GM12892 (cell line): ENCODE data around the gene GPR35.
"Not testable (repeated sequence)": the region's sequence is repeated elsewhere in the genome, so short reads cannot be mapped to it uniquely, and the experiment has no call there.

ENCODE experiments used
- DNase-seq: peaks from one replicate; pipeline ENCODE4 v3.0.0; 2011; ENCODE audit not compliant: insufficient read length
- FAIRE-seq: peaks from 2 replicates; lab custom pipeline; 2011; peaks lifted over from hg19 to GRCh38; lab: Jason Lieb, UNC
- POLR2A ChIP-seq: IDR thresholded peaks from 2 replicates; pipeline ENCODE4 v1.6.1; 2011; ENCODE audit warnings: low read depth, low read length, control low read depth
- POLR2AphosphoS5 ChIP-seq: IDR thresholded peaks from 2 replicates; pipeline ENCODE4 v1.6.1; 2011; ENCODE audit warnings: low read depth, low read length, control low read depth
- TAF1 ChIP-seq: IDR thresholded peaks from 2 replicates; pipeline ENCODE4 v1.6.1; 2011; ENCODE audit warnings: low read depth, mild to moderate bottlenecking, control low read depth, low read length, borderline replicate concordance

Gene GPR35

GRCh38 chr2:240664622-240665021 is 39.3 kb downstream of the GPR35 start:
- FAIRE-seq (no peak), DNase-seq (no peak)
- TF ChIP-seq POLR2AphosphoS5 (no peak), POLR2A (no peak), TAF1 (no peak)

- TF ChIP-seq POLR2A (no peak), TAF1 (no peak), POLR2AphosphoS5 (no peak)
- FAIRE-seq: no peak
- no peak for DNase-seq
Measured at GRCh38 chr2:240670402-240670801, 45.1 kb downstream of the GPR35 start.

DNA sequence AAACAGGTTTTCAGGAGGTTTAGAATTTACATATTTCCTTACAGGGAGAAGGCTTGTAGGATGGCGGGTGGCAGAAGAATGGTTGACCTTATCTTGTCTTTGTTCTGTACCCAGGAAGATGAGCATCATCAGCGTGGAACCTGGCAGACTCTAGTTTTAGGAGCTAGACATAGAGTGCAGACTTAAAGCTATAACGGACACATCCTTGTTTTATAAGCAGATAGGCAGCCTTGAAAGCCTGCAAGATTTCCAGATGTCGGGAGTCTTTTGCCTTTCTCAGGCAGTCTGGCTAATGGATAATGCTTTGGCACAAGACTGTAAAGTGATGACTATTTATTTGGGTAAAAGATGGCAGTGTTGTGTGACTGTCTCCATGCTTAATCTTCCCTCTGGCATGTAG is 45.7 kb downstream of the GPR35 start:
- DNase-seq (no peak), FAIRE-seq (no peak)
- no peak for TF ChIP-seq POLR2AphosphoS5
- TF ChIP-seq POLR2A: no peak
- no peak for TF ChIP-seq TAF1

GRCh38 chr2:240672076-240672700 is 46.9 kb downstream of the GPR35 start:
- TF ChIP-seq POLR2A (no peak), TAF1 (no peak), POLR2AphosphoS5 (no peak)
- DNase-seq: no peak
- no peak for FAIRE-seq

DNA sequence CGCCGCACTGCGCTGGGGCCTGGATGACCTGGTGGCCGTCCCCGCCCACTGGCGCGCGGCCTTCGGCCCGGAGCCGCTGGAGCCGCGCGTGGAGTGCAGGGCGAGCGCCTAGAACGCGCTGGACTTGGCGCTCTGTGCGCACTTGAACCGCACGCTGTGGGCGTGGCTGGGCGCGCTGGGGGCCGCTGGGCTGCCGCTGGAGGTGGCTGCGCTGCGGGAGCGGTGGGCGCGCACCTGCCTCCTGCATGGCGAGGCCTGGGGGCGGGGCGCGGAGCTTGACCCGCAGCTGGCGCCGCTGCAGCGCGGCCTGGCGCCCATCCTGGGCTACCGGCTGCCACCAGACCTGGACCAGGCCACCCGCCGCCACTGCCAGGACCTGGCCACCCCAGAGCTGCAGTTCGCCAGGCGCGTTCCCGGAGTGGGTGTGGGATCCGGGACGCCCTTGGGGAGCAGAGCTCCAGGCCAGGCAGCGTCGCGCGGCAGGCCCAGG is 47.5 kb downstream of the GPR35 start:
- FAIRE-seq: no peak
- DNase-seq: no peak
- TF ChIP-seq POLR2AphosphoS5: no peak
- TF ChIP-seq TAF1: no peak
- TF ChIP-seq POLR2A: no peak

DNA sequence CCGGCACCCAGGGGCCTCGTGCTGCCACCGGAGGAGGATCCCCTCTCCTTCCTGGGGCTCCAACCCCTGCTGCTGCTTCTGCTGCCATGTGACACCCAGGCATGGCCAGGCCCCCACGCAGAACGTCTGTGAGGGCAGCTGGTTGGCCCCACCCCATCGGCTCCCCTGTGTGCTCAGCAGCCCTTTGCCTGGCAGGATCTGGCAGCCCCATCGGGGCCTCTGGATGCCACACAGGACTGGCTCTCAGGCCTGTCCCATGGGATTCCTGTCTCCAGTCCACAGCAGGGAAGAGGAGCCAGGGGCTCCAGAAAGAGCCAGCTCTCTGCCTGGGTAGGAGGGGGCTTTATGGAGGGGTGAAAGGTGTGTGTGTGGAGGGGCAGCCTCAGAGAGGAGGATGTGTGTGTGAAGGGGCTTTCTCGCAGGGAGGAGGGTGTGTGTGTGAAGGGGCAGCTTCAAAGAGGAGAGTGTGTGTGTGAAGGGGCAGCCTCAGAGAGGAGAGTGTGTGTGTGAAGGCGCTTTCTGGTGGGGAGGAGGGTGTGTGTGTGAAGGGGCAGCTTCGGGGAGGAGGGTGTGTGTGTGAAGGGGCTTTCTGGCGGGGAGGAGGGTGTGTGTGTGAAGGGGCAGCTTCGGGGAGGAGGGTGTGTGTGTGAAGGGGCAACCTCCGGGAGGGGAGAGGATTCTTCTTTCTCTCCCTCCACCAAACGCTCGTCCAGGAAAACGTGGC is 49.3 kb downstream of the GPR35 start:
- not testable (repeated sequence) for DNase-seq, FAIRE-seq

- not testable (repeated sequence) for DNase-seq
- peak; percentile 67 for FAIRE-seq
Measured at GRCh38 chr2:240675345-240675744, 50.1 kb downstream of the GPR35 start.

DNA sequence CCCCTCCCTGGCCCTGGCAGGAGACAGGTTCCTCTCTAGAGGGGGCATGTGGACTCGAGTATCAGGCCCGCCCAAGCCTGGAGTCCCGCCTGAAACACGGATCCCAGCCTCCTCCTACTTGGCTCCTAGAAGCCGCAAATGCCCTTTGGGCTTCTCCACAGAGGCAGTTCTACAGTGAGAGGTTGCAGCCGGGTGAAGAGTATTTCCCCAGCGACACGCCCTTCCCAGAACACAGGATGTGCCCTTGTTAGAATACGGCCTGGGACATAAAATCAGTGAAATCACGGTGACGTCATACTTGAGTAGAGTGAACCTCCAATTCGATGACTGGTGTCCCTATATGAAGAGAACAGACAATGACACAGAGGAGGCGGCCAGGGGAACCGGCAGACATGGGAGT is 52.8 kb downstream of the GPR35 start:
- not testable (repeated sequence) for FAIRE-seq, DNase-seq

GRCh38 chr2:240678909-240679308 is 53.6 kb downstream of the GPR35 start:
- not testable (repeated sequence) for DNase-seq, FAIRE-seq

DNA sequence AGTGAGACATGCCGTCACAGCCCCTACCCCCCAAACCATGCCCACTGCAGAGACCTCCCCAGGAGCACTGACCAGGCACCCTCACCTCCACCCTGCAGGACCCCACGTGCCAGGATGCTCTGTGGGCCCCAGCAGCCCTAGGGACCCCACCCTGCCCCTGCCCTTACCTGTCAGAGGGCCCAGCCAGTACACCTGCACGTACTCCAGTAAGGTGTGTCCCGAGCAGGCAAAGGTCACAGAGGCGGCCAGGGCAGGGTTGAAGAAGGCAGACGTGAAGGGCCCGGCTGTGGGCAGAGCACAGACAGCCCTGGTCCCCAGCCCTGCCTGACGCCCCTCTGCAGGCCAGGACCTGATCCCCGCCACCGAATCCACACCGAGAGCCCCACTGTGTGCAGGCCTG is 54.9 kb downstream of the GPR35 start:
- not testable (repeated sequence) for DNase-seq, FAIRE-seq
